ENCODE measurements around the gene NUTM2D.
"Not testable (repeated sequence)": the region's sequence is repeated elsewhere in the genome, so short reads cannot be mapped to it uniquely, and the experiment has no call there.

The NUTM2D gene

GRCh38 chr10:87357444-87357843 is at the start of gene NUTM2D:
Gene NUTM2D, plus strand, starts transcription at chr10:87357744. Its CDS starts 522 bp downstream, at chr10:87358266.
- DNase-seq (ENCODE audit: low read depth); H3K4me3 ChIP-seq (ENCODE audit: low read length): not testable (repeated sequence)

GRCh38 chr10:87308702-87309101 is 48.8 kb upstream of the NUTM2D start:
- not testable (repeated sequence) for DNase-seq (ENCODE audit: low read depth); H3K4me3 ChIP-seq (ENCODE audit: low read length)

GRCh38 chr10:87309657-87310056 is 47.9 kb upstream of the NUTM2D start:
- H3K4me3 ChIP-seq (ENCODE audit: low read length); DNase-seq (ENCODE audit: low read depth): not testable (repeated sequence)

- not testable (repeated sequence) for H3K4me3 ChIP-seq (ENCODE audit: low read length); DNase-seq (ENCODE audit: low read depth)
Measured at GRCh38 chr10:87311521-87311920, 46.0 kb upstream of the NUTM2D start.

GRCh38 chr10:87313649-87314359 is 43.7 kb upstream of the NUTM2D start:
- DNase-seq (ENCODE audit: low read depth); H3K4me3 ChIP-seq (ENCODE audit: low read length): not testable (repeated sequence)

- DNase-seq (ENCODE audit: low read depth); H3K4me3 ChIP-seq (ENCODE audit: low read length): not testable (repeated sequence)
Measured at GRCh38 chr10:87314360-87314973, 43.1 kb upstream of the NUTM2D start.

- H3K4me3 ChIP-seq (ENCODE audit: low read length); DNase-seq (ENCODE audit: low read depth): not testable (repeated sequence)
Measured at GRCh38 chr10:87321505-87321904, 36.0 kb upstream of the NUTM2D start.

GRCh38 chr10:87324559-87324958 is 33.0 kb upstream of the NUTM2D start:
- not testable (repeated sequence) for DNase-seq (ENCODE audit: low read depth); H3K4me3 ChIP-seq (ENCODE audit: low read length)

- DNase-seq (ENCODE audit: low read depth): not testable (repeated sequence)
Measured at GRCh38 chr10:87327958-87328357, 29.6 kb upstream of the NUTM2D start.

GRCh38 chr10:87329131-87329530 is 28.4 kb upstream of the NUTM2D start:
- H3K4me3 ChIP-seq (ENCODE audit: low read length); DNase-seq (ENCODE audit: low read depth): not testable (repeated sequence)

More at GRCh38 chr10:87327958-87328357, 29.6 kb upstream of the NUTM2D start:
- not testable (repeated sequence) for H3K4me3 ChIP-seq (ENCODE audit: low read length)

GRCh38 chr10:87332687-87333086 is 24.9 kb upstream of the NUTM2D start:
- H3K4me3 ChIP-seq (ENCODE audit: low read length): not testable (repeated sequence)
- peak; percentile 47 for DNase-seq (ENCODE audit: low read depth)

- not testable (repeated sequence) for H3K4me3 ChIP-seq (ENCODE audit: low read length)
Measured at GRCh38 chr10:87340411-87340810, 17.1 kb upstream of the NUTM2D start.

GRCh38 chr10:87341546-87342142 is 15.9 kb upstream of the NUTM2D start:
- peak overlapping the region; percentile 37 for H3K4me3 ChIP-seq (ENCODE audit: low read length)
- DNase-seq (ENCODE audit: low read depth): not testable (repeated sequence)

More at GRCh38 chr10:87340411-87340810, 17.1 kb upstream of the NUTM2D start:
- DNase-seq (ENCODE audit: low read depth): peak; percentile 23

- H3K4me3 ChIP-seq (ENCODE audit: low read length): peak overlapping the region; percentile 48
- DNase-seq (ENCODE audit: low read depth): peak; percentile 89
Measured at GRCh38 chr10:87342249-87342710, 15.3 kb upstream of the NUTM2D start.

- peak; percentile 73 for DNase-seq (ENCODE audit: low read depth)
- peak; percentile 9 for TF ChIP-seq CTCF (IDR thresholded peaks at IDR 0.05; ENCODE audit: insufficient read depth, low read depth, low read length, missing control alignments)
- H3K4me3 ChIP-seq (ENCODE audit: low read length): peak overlapping the region; percentile 36
Measured at GRCh38 chr10:87342711-87343258, 14.8 kb upstream of the NUTM2D start.

GRCh38 chr10:87345743-87346142 is 11.8 kb upstream of the NUTM2D start:
- not testable (repeated sequence) for DNase-seq (ENCODE audit: low read depth); H3K4me3 ChIP-seq (ENCODE audit: low read length)

- DNase-seq (ENCODE audit: low read depth); H3K4me3 ChIP-seq (ENCODE audit: low read length): not testable (repeated sequence)
Measured at GRCh38 chr10:87350161-87350560, 7.4 kb upstream of the NUTM2D start.

- H3K4me3 ChIP-seq (ENCODE audit: low read length); DNase-seq (ENCODE audit: low read depth): not testable (repeated sequence)
Measured at GRCh38 chr10:87352825-87353224, 4.7 kb upstream of the NUTM2D start.
